GM19023 (cell line): ENCODE measurements around the gene GPAM.
"Not testable (repeated sequence)": the region's sequence is repeated elsewhere in the genome, so short reads cannot be mapped to it uniquely, and the experiment has no call there.

Experiments
- ATAC-seq: cut with Tn5 transposase; IDR thresholded peaks from one replicate; pipeline ENCODE4 v1.9.1; 2021; ENCODE audit warnings: mild to moderate bottlenecking, moderate library complexity; ENCODE audit not compliant: unreplicated experiment

Gene GPAM

DNA sequence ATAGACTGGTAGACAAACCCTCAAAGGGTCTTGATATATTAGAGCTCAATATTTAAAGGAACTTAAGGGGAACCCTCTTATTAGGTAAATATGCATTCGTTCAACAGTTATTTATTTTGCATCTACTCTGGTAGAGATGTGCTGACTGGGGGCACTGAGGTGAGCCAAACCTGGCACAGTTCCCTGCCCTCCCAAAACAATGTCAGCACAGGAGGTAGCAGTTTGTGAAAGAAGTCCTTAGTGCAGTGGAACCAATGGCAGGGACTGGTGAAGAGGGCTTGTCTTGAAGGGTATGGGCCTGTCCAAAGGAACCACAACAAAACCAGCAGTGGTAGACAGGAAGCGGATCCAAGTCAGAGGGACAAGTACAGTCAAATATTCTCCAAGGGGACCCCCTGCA lies 32.6 kb upstream of the GPAM start:
- no peak for ATAC-seq

DNA sequence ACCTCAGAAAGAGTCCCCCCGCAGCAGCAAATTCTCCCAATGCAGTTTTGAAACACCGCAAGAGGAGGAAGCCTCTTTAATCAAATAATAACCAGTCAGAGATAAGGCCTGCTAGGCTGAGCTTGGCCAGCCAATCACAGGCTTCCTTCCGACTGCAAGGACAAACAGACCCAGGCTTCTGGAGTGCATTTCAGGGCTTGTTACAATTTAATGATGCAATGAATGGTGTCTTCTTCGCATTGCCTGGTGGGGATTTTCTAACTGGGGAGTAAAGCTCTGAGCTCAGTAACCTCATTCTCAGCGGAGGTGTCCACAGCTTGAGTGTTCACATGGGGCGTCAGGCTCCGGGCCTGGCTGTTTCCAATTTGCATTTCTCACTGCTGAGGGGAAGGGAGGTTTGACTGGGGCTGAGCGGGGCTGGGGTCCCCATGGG lies 31.8 kb upstream of the GPAM start:
- no peak for ATAC-seq

DNA sequence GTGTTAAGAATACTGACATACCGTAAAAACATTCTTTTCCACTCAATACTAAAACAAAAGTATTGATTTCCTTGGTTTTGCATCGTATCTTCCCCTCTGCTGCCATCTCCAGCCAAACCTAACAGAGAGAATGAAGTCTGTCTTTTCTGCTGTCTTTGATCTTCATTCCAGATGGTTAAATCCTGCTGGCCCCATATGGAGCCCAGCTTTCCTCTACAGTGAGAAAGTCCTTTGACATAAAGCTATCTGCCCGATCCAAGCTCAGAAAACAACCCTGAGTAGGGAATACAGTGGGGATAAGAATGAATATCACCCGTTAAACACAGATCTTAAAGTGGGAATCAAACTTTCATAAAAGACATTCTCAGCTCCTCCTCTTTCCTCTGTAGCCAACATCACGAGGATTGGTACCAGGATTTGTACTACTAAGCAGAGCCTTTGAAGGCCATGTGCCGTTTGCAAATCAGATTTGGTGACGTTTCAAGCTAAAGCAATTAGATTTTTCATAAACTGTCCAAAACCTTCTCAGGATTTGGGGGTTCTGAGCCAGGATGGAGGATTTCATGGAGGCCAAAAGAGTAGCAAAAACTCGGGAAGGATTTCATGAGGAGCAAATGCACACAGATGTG lies 30.8 kb upstream of the GPAM start:
- no peak for ATAC-seq

GRCh38 chr10:112213836-112214235 lies 30.3 kb upstream of the GPAM start:
- ATAC-seq: no peak

DNA sequence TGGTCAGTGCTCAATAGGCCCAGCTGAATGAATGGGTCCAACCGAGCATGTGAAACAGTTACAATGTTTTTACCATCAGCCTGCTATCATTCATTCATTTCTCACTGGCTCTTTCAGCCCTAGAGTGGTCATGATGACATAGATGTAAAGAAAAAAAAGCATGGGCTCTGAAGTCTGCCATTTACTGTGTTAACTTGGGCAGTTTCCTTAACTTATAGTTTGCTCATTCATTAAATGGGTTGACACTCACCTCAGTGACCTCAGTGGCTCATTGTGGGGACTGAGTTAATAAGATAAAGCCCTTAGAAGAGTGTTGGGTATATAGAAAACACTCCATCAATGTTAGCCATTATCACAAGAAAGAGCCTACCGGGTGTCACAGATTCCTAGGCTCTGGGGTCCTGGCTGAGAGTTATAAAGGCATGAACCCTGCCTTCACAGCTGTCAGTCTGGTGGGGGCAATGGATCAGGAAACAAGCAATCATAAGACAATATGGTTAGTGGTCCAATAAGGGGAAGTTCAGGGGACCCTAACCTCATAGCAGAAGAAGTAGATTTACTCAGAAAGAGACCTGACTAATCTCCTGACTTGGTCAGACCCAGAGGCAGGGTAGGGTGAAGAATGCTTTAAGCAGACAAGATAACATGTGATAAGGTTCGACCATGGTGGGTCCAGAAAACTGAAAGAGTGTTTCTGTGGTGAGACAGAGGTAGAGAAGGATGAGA lies 29.7 kb upstream of the GPAM start:
- peak; percentile 64 for ATAC-seq

DNA sequence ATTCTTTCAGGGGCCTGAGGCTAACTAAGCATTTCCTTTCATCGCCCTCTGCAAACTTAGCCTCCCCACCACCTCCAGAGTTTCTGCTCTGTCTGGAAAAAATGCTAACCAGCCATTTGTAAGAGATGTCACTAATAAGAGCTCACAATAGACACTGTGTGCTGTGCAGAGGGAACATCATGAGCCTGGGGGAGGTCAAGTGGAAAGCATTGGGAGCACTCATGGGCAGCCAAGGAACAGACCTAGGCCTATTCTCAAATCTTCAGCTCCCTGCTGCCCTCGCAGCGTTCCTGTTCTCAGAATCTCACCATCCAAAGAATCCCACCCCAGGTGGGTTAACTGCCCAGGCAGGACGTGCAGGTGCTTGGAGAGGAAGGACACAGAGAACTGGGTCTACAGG lies 27.1 kb upstream of the GPAM start:
- ATAC-seq: no peak

GRCh38 chr10:112209684-112210131 lies 26.1 kb upstream of the GPAM start:
- no peak for ATAC-seq

DNA sequence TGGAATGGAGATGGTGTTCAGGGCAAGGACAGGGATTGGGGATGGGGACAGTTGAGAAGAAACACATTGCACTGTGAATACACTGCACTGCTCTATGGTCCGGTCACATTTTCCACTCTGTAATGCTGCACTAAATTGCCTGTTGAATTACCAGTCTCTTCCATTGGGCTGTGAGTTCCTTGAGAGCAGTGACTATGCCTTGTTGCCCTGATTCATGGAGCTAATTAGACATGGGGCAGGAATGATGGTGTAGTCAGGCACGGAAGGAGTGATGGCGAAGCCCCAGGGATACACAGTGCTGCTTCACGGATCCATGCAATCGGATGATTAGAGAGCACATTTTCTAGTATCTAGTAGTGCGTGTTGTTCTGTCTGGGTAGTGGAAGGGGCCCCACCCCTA lies 25.4 kb upstream of the GPAM start:
- no peak for ATAC-seq

GRCh38 chr10:112208292-112208691 lies 24.7 kb upstream of the GPAM start:
- no peak for ATAC-seq

GRCh38 chr10:112203328-112204076 lies 19.9 kb upstream of the GPAM start:
- peak; percentile 63 for ATAC-seq

DNA sequence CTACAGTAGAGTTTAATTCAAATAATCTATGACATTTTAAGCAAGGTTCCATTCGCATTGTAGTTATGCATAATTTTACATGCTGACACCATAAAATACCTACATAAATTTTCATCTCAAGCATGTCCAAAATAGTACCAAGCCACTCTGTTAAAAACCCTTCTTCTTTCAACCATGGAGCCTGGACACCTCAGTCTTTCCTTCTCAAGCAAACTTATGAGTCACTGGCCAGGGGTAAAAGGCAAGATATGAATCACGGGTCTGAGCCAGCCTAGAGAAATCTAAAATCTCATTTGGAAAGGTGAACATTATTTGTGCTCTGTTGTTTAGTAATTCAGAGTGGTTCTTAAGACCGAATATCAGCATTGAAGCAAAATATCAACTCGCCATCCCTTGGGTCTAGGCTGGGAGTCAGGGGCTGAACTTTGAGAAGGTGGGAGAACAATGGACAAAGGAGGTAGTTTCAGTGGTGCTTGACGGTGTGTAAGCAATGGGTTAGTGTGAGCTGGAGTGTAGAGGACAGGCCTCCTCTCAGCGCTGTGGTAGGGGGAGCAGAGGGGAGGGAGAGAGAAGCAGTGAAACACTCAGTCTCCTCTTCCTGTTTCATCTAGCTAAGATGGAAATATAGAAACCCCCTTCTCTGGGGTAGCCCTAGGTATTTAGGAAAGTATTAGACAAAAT lies 19.1 kb upstream of the GPAM start:
- peak; percentile 87 for ATAC-seq

DNA sequence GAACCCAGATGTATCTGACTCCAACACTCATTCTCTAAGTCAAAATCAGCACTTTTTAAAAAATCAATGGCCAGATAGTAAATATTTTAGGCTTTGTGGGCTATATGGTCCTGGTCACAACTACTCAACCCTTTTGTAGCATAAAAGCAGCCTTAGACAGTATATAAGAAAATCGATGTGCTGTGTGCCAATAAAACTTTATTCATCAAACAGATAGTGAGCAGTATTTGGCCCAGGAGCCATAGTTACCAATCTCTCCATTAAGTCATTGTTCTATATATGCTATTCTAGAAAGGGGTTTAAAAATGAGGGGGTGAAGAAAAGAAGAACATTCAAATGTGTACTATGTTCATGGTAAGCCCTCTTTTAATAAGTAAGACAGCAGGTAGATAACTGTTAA lies 18.5 kb upstream of the GPAM start:
- ATAC-seq: no peak

- no peak for ATAC-seq
Measured at GRCh38 chr10:112201334-112201733, 17.8 kb upstream of the GPAM start.

GRCh38 chr10:112200259-112200658 lies 16.7 kb upstream of the GPAM start:
- ATAC-seq: not testable (repeated sequence)

DNA sequence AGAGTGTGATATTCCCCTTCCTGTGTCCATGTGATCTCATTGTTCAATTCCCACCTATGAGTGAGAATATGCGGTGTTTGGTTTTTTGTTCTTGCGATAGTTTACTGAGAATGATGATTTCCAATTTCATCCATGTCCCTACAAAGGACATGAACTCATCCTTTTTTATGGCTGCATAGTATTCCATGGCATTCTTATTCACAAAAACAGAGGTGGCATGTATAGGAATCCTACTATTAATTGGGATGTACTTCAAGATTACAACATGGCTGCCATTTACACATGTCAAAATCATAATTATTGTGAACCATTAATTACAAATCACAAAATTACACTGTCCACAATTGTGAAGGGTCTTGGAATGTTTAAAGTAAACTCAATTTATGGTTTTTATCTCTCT lies 14.1 kb upstream of the GPAM start:
- ATAC-seq: not testable (repeated sequence)

DNA sequence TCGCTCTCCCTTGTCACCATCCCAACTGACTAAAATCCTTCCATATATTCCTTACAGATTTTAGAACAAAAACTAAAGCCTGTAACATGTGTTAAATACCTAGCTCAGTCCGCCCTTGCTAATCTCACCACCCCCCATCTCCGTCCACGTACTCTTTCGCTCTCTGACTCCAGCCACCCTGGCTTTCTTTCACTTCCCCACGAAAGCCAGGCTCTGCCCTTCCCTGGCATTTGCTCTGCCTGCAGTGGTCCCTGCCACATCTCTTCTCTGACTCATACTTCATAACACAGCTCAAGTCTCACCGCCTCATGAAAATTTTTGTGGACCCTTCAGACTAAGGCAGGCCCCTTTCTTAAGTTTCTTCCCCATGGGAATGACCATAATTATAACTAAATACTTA lies 11.7 kb upstream of the GPAM start:
- ATAC-seq: no peak

DNA sequence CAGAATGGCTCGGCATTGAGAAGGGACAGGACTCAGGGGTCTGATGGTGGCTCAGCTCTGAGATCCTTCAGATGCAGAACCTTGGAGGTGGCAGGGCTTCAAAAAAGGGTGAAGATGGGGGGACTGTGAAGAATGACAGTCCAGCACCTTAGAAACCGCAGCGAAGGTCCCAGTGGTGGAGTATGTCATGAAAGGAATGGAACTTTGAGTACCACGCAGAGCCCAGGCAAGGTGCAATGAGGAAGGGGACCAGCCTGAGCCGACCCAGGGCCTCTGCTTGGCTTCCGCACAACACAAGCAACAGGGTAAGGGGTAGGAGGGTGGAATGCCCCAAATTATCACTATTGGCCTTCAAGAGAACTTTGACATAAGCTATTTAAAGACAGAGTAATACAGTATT lies 8.2 kb upstream of the GPAM start:
- no peak for ATAC-seq

- no peak for ATAC-seq
Measured at GRCh38 chr10:112191041-112191590, 7.6 kb upstream of the GPAM start.

GRCh38 chr10:112189465-112189864 lies 5.9 kb upstream of the GPAM start:
- ATAC-seq: no peak

DNA sequence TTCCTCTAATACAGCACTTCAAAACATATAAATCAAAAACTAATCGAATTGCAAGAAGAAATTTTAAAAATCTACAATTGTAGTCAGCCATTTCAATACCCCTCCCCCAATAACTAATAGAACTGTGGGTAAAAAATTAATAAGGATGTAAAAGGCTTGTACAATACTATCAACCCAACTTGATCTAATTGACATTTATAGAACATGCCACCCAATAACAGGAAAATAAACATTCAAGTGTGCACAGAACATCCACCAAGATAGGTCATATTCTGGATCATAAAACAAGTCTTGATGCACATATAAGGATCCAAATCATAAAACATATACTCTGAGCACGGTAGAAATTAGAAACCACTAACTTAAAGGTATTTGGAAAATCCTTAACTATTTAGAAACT lies 4.0 kb upstream of the GPAM start:
- no peak for ATAC-seq

DNA sequence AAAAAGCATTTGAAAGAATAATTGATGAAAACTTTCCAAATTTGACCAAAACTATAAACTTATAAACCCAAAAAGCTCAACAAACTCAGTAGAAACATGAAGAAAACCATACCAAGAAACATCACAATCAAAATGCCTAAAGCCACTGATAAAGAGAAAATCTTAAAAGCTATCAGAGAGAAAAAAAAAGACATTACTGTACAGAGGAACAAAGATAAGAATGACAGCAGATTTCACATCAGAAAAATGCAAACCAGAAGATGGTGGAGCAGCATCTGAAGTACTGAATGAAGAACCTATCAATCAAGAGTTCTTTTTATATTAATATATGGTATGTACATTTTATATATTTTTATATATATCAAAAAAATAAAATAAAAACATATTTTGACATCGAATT lies 2.4 kb upstream of the GPAM start:
- ATAC-seq: no peak
